ENCODE measurements around the gene DHX15. TPM values are rescaled to one million over a fixed set of nuclear protein-coding genes. Genes with fewer than 3 reads are reported as not detected.
A peak's percentile ranks its signal among the peaks of the same experiment; 100 is the strongest.
"Not testable (repeated sequence)": the region's sequence is repeated elsewhere in the genome, so short reads cannot be mapped to it uniquely, and the experiment has no call there.

DHX15 gene
- total RNA-seq, 1 experiment from 2014 or later = 287 TPM

DNA sequence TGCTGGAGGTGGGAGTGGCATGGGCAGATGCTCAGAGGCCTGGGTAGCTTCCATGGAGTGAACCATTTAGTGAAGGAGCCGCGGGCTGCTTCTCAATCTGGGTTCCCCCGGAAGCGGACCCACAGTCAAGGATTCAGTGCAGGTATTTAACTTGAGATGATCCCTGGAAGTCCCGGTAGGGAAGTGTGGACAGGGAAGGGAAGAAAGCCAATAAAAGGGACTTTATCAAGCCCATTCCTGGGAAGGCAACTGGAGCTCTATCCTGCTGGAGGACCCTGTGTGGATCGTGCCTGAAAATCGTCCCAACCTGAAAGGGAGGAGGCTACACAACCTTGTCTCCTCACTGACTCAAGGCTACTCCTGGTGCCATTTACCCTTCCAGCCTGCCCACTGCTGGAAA, 76.9 kb downstream of the DHX15 start:
- DNase-seq = no peak
- H3K36me3 Mint-ChIP-seq (ENCODE audit: insufficient read depth in 1 of 3, low read depth in 3 of 3) = peaks cover 11 to 31% (median 15%) of the 10 kb centered on the region in 3 experiments; a peak in 6 of 7 replicates
- Histone ChIP-seq H3K4me2 (ENCODE audit: insufficient read depth, insufficient read length, low read length) (no peak overlapping the region), H3K4me1 (ENCODE audit: insufficient read depth, low read length) (peaks cover 10% of the 10 kb centered on the region; the same call in 1 of the 2 replicates), H2BK12ac (ENCODE audit: insufficient read length, low read depth, low read length) (no peak overlapping the region), H3K56ac (ENCODE audit: insufficient read length, low read depth, low read length) (no peak overlapping the region), H2BK120ac (ENCODE audit: low read depth, low read length, poor library complexity, severe bottlenecking) (no peak overlapping the region), H3K9me3 (ENCODE audit: control insufficient read depth, low read depth, low read length) (no peaks in the 10 kb centered on the region), H3K79me2 (ENCODE audit: insufficient read depth, low read length) (no peaks in the 10 kb centered on the region; the same call in 1 of the 2 replicates), H3K27me3 (ENCODE audit: insufficient read depth, low read length) (0 out of 2 replicates have a peak, but pooled peaks cover 2% of the 10 kb centered on the region), H2AK5ac (ENCODE audit: insufficient read length, low read length) (no peak overlapping the region), H2AFZ (ENCODE audit: low read length) (no peak overlapping the region), H3K79me1 (ENCODE audit: insufficient read depth, low read depth, low read length, poor library complexity, severe bottlenecking) (no peaks in the 10 kb centered on the region), H4K8ac (replicated peaks; ENCODE audit: insufficient read length, low read depth, low read length) (no peak overlapping the region), H3K23ac (ENCODE audit: insufficient read length, low read depth, low read length) (no peak overlapping the region), H4K5ac (ENCODE audit: insufficient read length, low read depth, low read length) (no peak overlapping the region), H3K9ac (ENCODE audit: extremely low read depth, insufficient read length, low read length) (no peak overlapping the region), H2BK5ac (ENCODE audit: insufficient read length, low read length) (no peak overlapping the region), H3T11ph (ENCODE audit: low read length) (no peak overlapping the region), H4K91ac (ENCODE audit: insufficient read length, low read depth, low read length) (no peak overlapping the region), H3K18ac (ENCODE audit: insufficient read length, low read depth, low read length) (no peak overlapping the region), H2BK15ac (ENCODE audit: low read depth, low read length) (no peak overlapping the region), H2BK20ac (ENCODE audit: low read depth, low read length, poor library complexity, severe bottlenecking) (no peak overlapping the region), H3K14ac (ENCODE audit: insufficient read depth, low read length) (no peak overlapping the region), H3K23me2 (ENCODE audit: insufficient read length, low read depth, low read length, poor library complexity, severe bottlenecking) (no peaks in the 10 kb centered on the region), H3K4ac (ENCODE audit: low read depth, low read length) (no peak overlapping the region), H4K20me1 (ENCODE audit: control insufficient read depth, insufficient read depth, insufficient read length) (no peaks in the 10 kb centered on the region), H3K27ac (ENCODE audit: insufficient read length, low read depth, low read length) (no peak overlapping the region)
- peaks cover 0 to 4% of the 10 kb centered on the region in 2 experiments; a peak in 2 of 5 replicates for H3K9me3 Mint-ChIP-seq
- H3K27ac Mint-ChIP-seq = peak overlapping the region; percentile 54 to 93 (median 58); a peak in 5 of 7 replicates
- TF ChIP-seq, protein P1, sequence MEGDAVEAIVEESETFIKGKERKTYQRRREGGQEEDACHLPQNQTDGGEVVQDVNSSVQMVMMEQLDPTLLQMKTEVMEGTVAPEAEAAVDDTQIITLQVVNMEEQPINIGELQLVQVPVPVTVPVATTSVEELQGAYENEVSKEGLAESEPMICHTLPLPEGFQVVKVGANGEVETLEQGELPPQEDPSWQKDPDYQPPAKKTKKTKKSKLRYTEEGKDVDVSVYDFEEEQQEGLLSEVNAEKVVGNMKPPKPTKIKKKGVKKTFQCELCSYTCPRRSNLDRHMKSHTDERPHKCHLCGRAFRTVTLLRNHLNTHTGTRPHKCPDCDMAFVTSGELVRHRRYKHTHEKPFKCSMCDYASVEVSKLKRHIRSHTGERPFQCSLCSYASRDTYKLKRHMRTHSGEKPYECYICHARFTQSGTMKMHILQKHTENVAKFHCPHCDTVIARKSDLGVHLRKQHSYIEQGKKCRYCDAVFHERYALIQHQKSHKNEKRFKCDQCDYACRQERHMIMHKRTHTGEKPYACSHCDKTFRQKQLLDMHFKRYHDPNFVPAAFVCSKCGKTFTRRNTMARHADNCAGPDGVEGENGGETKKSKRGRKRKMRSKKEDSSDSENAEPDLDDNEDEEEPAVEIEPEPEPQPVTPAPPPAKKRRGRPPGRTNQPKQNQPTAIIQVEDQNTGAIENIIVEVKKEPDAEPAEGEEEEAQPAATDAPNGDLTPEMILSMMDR (conservative IDR thresholded peaks at IDR 0.05) = no peak
- no peak overlapping the region for H3K4me3 Mint-ChIP-seq
- peaks cover 72 to 83% of the 10 kb centered on the region in 2 experiments for H3K4me1 Mint-ChIP-seq
- WGBS (ENCODE audit: extremely low coverage, insufficient read length, low lambda C conversion rate) = no CpG with 5 or more reads among the region's 7 CpGs
- no peaks in the 10 kb centered on the region; the same call in 1 of the 2 replicates for H3K27me3 Mint-ChIP-seq (ENCODE audit: low read depth)

DNA sequence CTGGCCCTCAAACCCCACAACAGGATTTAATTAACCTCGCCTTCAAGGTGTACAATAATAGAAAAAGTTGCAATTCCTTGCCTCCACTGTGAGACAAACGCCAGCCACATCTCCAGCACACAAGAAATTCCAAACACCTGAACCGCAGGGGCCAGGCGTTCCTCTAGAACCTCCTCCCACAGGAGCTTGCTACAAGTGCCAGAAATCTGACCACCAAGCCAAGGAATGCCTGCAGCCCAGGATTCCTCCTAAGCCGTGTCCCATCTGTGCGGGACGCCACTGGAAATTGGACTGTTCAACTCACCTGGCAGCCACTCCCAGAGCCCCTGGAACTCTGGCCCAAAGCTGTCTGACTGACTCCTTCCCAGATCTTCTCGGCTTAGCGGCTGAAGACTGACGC, 81.3 kb downstream of the DHX15 start:
- not testable (repeated sequence) for H2BK5ac ChIP-seq (ENCODE audit: insufficient read length, low read length); H2AFZ ChIP-seq (ENCODE audit: low read length); DNase-seq; H3K56ac ChIP-seq (ENCODE audit: insufficient read length, low read depth, low read length); H3K9me3 Mint-ChIP-seq; H3K27ac ChIP-seq (ENCODE audit: insufficient read length, low read depth, low read length); H3K79me2 ChIP-seq (ENCODE audit: insufficient read depth, low read length); H2BK20ac ChIP-seq (ENCODE audit: low read depth, low read length, poor library complexity, severe bottlenecking); H4K91ac ChIP-seq (ENCODE audit: insufficient read length, low read depth, low read length); H3K4ac ChIP-seq (ENCODE audit: low read depth, low read length); H3K4me1 ChIP-seq (ENCODE audit: insufficient read depth, low read length); H3K14ac ChIP-seq (ENCODE audit: insufficient read depth, low read length); H3T11ph ChIP-seq (ENCODE audit: low read length); H3K18ac ChIP-seq (ENCODE audit: insufficient read length, low read depth, low read length); H4K20me1 ChIP-seq (ENCODE audit: control insufficient read depth, insufficient read depth, insufficient read length); H3K27me3 Mint-ChIP-seq (ENCODE audit: low read depth); H3K9me3 ChIP-seq (ENCODE audit: control insufficient read depth, low read depth, low read length); H2BK15ac ChIP-seq (ENCODE audit: low read depth, low read length); H3K23ac ChIP-seq (ENCODE audit: insufficient read length, low read depth, low read length); H3K23me2 ChIP-seq (ENCODE audit: insufficient read length, low read depth, low read length, poor library complexity, severe bottlenecking); H3K79me1 ChIP-seq (ENCODE audit: insufficient read depth, low read depth, low read length, poor library complexity, severe bottlenecking); H2AK5ac ChIP-seq (ENCODE audit: insufficient read length, low read length); H3K9ac ChIP-seq (ENCODE audit: extremely low read depth, insufficient read length, low read length); H4K8ac ChIP-seq (replicated peaks; ENCODE audit: insufficient read length, low read depth, low read length); H2BK120ac ChIP-seq (ENCODE audit: low read depth, low read length, poor library complexity, severe bottlenecking); H2BK12ac ChIP-seq (ENCODE audit: insufficient read length, low read depth, low read length); H3K27me3 ChIP-seq (ENCODE audit: insufficient read depth, low read length); H4K5ac ChIP-seq (ENCODE audit: insufficient read length, low read depth, low read length)
- peaks cover 62 to 73% of the 10 kb centered on the region in 2 experiments for H3K4me1 Mint-ChIP-seq
- H3K4me2 ChIP-seq (ENCODE audit: insufficient read depth, insufficient read length, low read length) = peak overlapping the region; percentile 33
- H3K4me3 Mint-ChIP-seq = peak overlapping the region in 1 of 2 experiments; percentile 66; a peak in 2 of 5 replicates
- H3K27ac Mint-ChIP-seq = peak overlapping the region in 1 of 3 experiments; percentile 55; a peak in 1 of 7 replicates
- no CpG with 5 or more reads among the region's 10 CpGs for WGBS (ENCODE audit: extremely low coverage, insufficient read length, low lambda C conversion rate)
- H3K36me3 Mint-ChIP-seq (ENCODE audit: insufficient read depth in 1 of 3, low read depth in 3 of 3) = peaks cover 0 to 17% (median 1%) of the 10 kb centered on the region in 3 experiments; a peak in 3 of 7 replicates
